Neural progenitor cell (in vitro differentiated cells): Measurements from ENCODE around the gene CFAP74.

ENCODE experiments used
- CTCF ChIP-seq: fragments of 200-600 bp; sonication (generic); IDR thresholded peaks from 2 replicates; pipeline ENCODE4 v1.5.1; 2017; ENCODE audit warnings: antibody characterized with exemption, mild to moderate bottlenecking
- EZH2phosphoT487 ChIP-seq: fragments of 200-600 bp; sonication (generic); IDR thresholded peaks from 2 replicates; pipeline ENCODE4 v1.6.1; 2017; ENCODE audit warnings: antibody characterized with exemption

GRCh38 chr1:2041305-2041704 is 37.7 kb upstream of the CFAP74 start:
- no peak for TF ChIP-seq CTCF
- no peak for TF ChIP-seq EZH2phosphoT487
